Measurements from ENCODE around the gene PRKCZ.

DNA sequence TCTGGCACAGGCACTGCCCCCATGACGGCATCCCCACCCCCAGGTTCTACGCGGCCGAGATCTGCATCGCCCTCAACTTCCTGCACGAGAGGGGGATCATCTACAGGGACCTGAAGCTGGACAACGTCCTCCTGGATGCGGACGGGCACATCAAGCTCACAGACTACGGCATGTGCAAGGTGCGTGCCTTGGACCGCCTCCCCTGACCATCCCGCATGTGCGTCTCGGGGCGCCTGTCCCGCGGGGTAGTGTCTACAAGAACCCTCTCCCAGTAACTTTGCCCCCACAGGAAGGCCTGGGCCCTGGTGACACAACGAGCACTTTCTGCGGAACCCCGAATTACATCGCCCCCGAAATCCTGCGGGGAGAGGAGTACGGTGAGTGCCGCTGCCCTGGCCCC lies 121.8 kb downstream of the PRKCZ start:
- TF ChIP-seq POLR2A (IDR thresholded peaks at IDR 0.05) (no peak), POLR2AphosphoS5 (IDR thresholded peaks at IDR 0.05; ENCODE audit: insufficient read depth in 1 of 2, low read depth in 1 of 2) (no peak)
- TF ChIP-seq, protein P1, sequence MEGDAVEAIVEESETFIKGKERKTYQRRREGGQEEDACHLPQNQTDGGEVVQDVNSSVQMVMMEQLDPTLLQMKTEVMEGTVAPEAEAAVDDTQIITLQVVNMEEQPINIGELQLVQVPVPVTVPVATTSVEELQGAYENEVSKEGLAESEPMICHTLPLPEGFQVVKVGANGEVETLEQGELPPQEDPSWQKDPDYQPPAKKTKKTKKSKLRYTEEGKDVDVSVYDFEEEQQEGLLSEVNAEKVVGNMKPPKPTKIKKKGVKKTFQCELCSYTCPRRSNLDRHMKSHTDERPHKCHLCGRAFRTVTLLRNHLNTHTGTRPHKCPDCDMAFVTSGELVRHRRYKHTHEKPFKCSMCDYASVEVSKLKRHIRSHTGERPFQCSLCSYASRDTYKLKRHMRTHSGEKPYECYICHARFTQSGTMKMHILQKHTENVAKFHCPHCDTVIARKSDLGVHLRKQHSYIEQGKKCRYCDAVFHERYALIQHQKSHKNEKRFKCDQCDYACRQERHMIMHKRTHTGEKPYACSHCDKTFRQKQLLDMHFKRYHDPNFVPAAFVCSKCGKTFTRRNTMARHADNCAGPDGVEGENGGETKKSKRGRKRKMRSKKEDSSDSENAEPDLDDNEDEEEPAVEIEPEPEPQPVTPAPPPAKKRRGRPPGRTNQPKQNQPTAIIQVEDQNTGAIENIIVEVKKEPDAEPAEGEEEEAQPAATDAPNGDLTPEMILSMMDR (IDR thresholded peaks at IDR 0.05): no peak

All from vagina (tissue), 2 donors.